Sigmoid colon (tissue), 4 donors: ENCODE measurements around the gene THSD7B.

Source experiments
- CTCF ChIP-seq, 4 experiments: fragments of 450-650 bp in 3 of 4; fragments of 200-600 bp in 1 of 4; IDR thresholded peaks; one replicate each; pipeline ENCODE4 v1.5.1; 2016 to 2019; ENCODE audit warnings: antibody characterized with exemption in 4 of 4, mild to moderate bottlenecking in 3 of 4, moderate library complexity in 2 of 4
- POLR2A ChIP-seq, 2 donors: fragments of 450-650 bp; IDR thresholded peaks; one replicate each; pipeline ENCODE4 v1.6.1; 2016; ENCODE audit warnings: antibody characterized with exemption in 2 of 2, mild to moderate bottlenecking in 2 of 2, moderate library complexity in 2 of 2
- POLR2AphosphoS5 ChIP-seq, 4 donors: sonication (generic); formaldehyde crosslinking; IDR thresholded peaks; one replicate each; pipeline ENCODE4 v1.6.1; 2017; ENCODE audit warnings: antibody characterized with exemption in 4 of 4

GRCh38 chr2:137207030-137207429 lies 441.7 kb downstream of the THSD7B start:
- TF ChIP-seq CTCF (IDR thresholded peaks at IDR 0.05) = no peak
- TF ChIP-seq POLR2AphosphoS5 (IDR thresholded peaks at IDR 0.05) = no peak
- TF ChIP-seq POLR2A (IDR thresholded peaks at IDR 0.05) = no peak
